Measurements from ENCODE around the gene HIVEP3.

DNA sequence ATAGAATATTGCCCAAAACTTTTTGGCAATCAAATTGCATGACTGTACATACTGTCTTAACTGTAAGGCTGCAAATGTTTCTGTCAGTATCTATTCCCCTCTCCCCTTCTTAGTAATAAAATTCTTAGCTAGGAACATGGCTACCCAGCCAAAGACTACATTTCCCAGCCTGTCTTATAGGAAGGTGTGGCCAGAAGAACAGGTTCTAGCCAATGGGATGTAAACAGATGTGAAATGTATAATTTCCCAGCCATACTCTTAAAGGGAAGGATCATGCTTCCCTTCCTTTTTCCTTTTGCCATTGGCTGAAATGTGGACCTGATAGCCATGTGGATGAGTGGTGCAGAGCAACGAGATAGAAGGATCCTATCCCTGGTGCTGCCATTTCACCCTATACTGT is 7.0 kb upstream of the HIVEP3 start:
- TF ChIP-seq, protein P1, sequence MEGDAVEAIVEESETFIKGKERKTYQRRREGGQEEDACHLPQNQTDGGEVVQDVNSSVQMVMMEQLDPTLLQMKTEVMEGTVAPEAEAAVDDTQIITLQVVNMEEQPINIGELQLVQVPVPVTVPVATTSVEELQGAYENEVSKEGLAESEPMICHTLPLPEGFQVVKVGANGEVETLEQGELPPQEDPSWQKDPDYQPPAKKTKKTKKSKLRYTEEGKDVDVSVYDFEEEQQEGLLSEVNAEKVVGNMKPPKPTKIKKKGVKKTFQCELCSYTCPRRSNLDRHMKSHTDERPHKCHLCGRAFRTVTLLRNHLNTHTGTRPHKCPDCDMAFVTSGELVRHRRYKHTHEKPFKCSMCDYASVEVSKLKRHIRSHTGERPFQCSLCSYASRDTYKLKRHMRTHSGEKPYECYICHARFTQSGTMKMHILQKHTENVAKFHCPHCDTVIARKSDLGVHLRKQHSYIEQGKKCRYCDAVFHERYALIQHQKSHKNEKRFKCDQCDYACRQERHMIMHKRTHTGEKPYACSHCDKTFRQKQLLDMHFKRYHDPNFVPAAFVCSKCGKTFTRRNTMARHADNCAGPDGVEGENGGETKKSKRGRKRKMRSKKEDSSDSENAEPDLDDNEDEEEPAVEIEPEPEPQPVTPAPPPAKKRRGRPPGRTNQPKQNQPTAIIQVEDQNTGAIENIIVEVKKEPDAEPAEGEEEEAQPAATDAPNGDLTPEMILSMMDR (IDR thresholded peaks at IDR 0.05), result no peak
- TF ChIP-seq POLR2AphosphoS5 (IDR thresholded peaks at IDR 0.05; ENCODE audit: insufficient read depth in 1 of 2, low read depth in 1 of 2), result no peak
- TF ChIP-seq POLR2A (IDR thresholded peaks at IDR 0.05), result no peak
